Activated T-helper 17 cell treated with anti-CD3 and anti-CD28 coated beads, Interleukin-2, amount 50 U/mL, for 72 hours (primary cell): ENCODE results near the gene HCN1. TPM values are rescaled to one million over a fixed set of nuclear protein-coding genes. Genes with fewer than 3 reads are reported as not detected.

ENCODE experiments used
- ATAC-seq: fragments of 150-1000 bp; cut with Tn5 transposase; replicated peaks from 2 replicates; pipeline ENCODE4 v1.10.0; 2021; ENCODE audit warnings: mild to moderate bottlenecking, moderate library complexity
- H3K27ac Mint-ChIP-seq: one replicate; pipeline ENCODE4 v1.8.0; 2022; ENCODE audit warnings: mixed read lengths
- H3K27me3 Mint-ChIP-seq: one replicate; pipeline ENCODE4 v1.8.0; 2022; ENCODE audit warnings: mixed read lengths
- H3K36me3 Mint-ChIP-seq: one replicate; pipeline ENCODE4 v1.8.0; 2022; ENCODE audit warnings: low read depth, mild to moderate bottlenecking, mixed read lengths
- H3K4me1 Mint-ChIP-seq: one replicate; pipeline ENCODE4 v1.8.0; 2022; ENCODE audit warnings: mixed read lengths
- H3K4me3 Mint-ChIP-seq: one replicate; pipeline ENCODE4 v1.8.0; 2022; ENCODE audit warnings: mild to moderate bottlenecking, mixed read lengths
- H3K9me3 Mint-ChIP-seq: one replicate; pipeline ENCODE4 v1.8.0; 2022; ENCODE audit warnings: mixed read lengths
- total RNA-seq, 2 donors: library from RNA; stranded (reverse); gene quantifications; one replicate each; pipeline ENCODE4 v1.2.3, GENCODE V29; 2022

The HCN1 gene
- not detected for total RNA-seq

- H3K27ac Mint-ChIP-seq = no peak within 1 kb of the TSS
- ATAC-seq = peak; percentile 44
- peaks cover 5% of the 10 kb centered on the region for H3K36me3 Mint-ChIP-seq
- no peaks in the 10 kb centered on the region for H3K4me1 Mint-ChIP-seq
- H3K27me3 Mint-ChIP-seq = peaks cover 14% of the 10 kb centered on the region
- H3K9me3 Mint-ChIP-seq = peaks cover 12% of the 10 kb centered on the region
- H3K4me3 Mint-ChIP-seq = no peak within 1 kb of the TSS
Measured at GRCh38 chr5:45696206-45696836, at the start of gene HCN1. HCN1 (minus strand) TSS chr5:45696380.

- no peak overlapping the region for H3K4me3 Mint-ChIP-seq
- no peaks in the 10 kb centered on the region for H3K4me1 Mint-ChIP-seq
- no peak for ATAC-seq
- H3K36me3 Mint-ChIP-seq = no peaks in the 10 kb centered on the region
- no peak overlapping the region for H3K27ac Mint-ChIP-seq
- no peaks in the 10 kb centered on the region for H3K27me3 Mint-ChIP-seq
- peaks cover 20% of the 10 kb centered on the region for H3K9me3 Mint-ChIP-seq
Measured at GRCh38 chr5:45741110-45741509, 44.9 kb upstream of the HCN1 start.

GRCh38 chr5:45737153-45737552 lies 41.0 kb upstream of the HCN1 start:
- H3K36me3 Mint-ChIP-seq = no peaks in the 10 kb centered on the region

GRCh38 chr5:45725537-45725936 lies 29.4 kb upstream of the HCN1 start:
- H3K4me3 Mint-ChIP-seq = no peak overlapping the region
- H3K36me3 Mint-ChIP-seq = no peaks in the 10 kb centered on the region
- ATAC-seq = no peak
- H3K9me3 Mint-ChIP-seq = peaks cover 25% of the 10 kb centered on the region
- no peak overlapping the region for H3K27ac Mint-ChIP-seq
- H3K27me3 Mint-ChIP-seq = no peaks in the 10 kb centered on the region
- no peaks in the 10 kb centered on the region for H3K4me1 Mint-ChIP-seq

More at GRCh38 chr5:45737153-45737552, 41.0 kb upstream of the HCN1 start:
- H3K4me3 Mint-ChIP-seq = no peak overlapping the region
- ATAC-seq = no peak
- H3K27me3 Mint-ChIP-seq = no peaks in the 10 kb centered on the region
- peaks cover 11% of the 10 kb centered on the region for H3K9me3 Mint-ChIP-seq
- H3K4me1 Mint-ChIP-seq = no peaks in the 10 kb centered on the region
- H3K27ac Mint-ChIP-seq = no peak overlapping the region

GRCh38 chr5:45697201-45697600 lies 1.0 kb upstream of the HCN1 start:
- no peak overlapping the region for H3K4me3 Mint-ChIP-seq
- H3K4me1 Mint-ChIP-seq = no peaks in the 10 kb centered on the region
- peaks cover 14% of the 10 kb centered on the region for H3K27me3 Mint-ChIP-seq
- peaks cover 5% of the 10 kb centered on the region for H3K36me3 Mint-ChIP-seq
- peaks cover 12% of the 10 kb centered on the region for H3K9me3 Mint-ChIP-seq
- no peak overlapping the region for H3K27ac Mint-ChIP-seq
- no peak for ATAC-seq

- Mint-ChIP-seq H3K27ac (no peak overlapping the region), H3K9me3 (peaks cover 12% of the 10 kb centered on the region), H3K4me1 (no peaks in the 10 kb centered on the region), H3K4me3 (no peak overlapping the region), H3K36me3 (peaks cover 5% of the 10 kb centered on the region), H3K27me3 (peaks cover 14% of the 10 kb centered on the region)
- no peak for ATAC-seq
Measured at GRCh38 chr5:45695804-45696156, 400 bp downstream of the HCN1 start.

- Mint-ChIP-seq H3K9me3 (peaks cover 12% of the 10 kb centered on the region), H3K4me1 (no peaks in the 10 kb centered on the region), H3K27ac (no peak overlapping the region), H3K4me3 (no peak overlapping the region), H3K27me3 (peaks cover 14% of the 10 kb centered on the region), H3K36me3 (peaks cover 5% of the 10 kb centered on the region)
- ATAC-seq = no peak
Measured at GRCh38 chr5:45694971-45695803, 993 bp downstream of the HCN1 start.

GRCh38 chr5:45694255-45694814 lies 1.8 kb downstream of the HCN1 start:
- H3K4me1 Mint-ChIP-seq = no peaks in the 10 kb centered on the region
- H3K36me3 Mint-ChIP-seq = peaks cover 5% of the 10 kb centered on the region
- peaks cover 12% of the 10 kb centered on the region for H3K9me3 Mint-ChIP-seq
- H3K27ac Mint-ChIP-seq = no peak overlapping the region
- peaks cover 14% of the 10 kb centered on the region for H3K27me3 Mint-ChIP-seq
- ATAC-seq = no peak
- no peak overlapping the region for H3K4me3 Mint-ChIP-seq

GRCh38 chr5:45692481-45692880 lies 3.7 kb downstream of the HCN1 start:
- Mint-ChIP-seq H3K4me3 (no peak overlapping the region), H3K36me3 (peaks cover 5% of the 10 kb centered on the region), H3K27me3 (peaks cover 14% of the 10 kb centered on the region), H3K9me3 (peaks cover 11% of the 10 kb centered on the region), H3K4me1 (no peaks in the 10 kb centered on the region), H3K27ac (no peak overlapping the region)
- no peak for ATAC-seq

GRCh38 chr5:45691656-45692055 lies 4.5 kb downstream of the HCN1 start:
- Mint-ChIP-seq H3K4me3 (no peak overlapping the region), H3K4me1 (no peaks in the 10 kb centered on the region), H3K9me3 (peaks cover 11% of the 10 kb centered on the region), H3K27ac (no peak overlapping the region), H3K36me3 (peaks cover 5% of the 10 kb centered on the region), H3K27me3 (peaks cover 10% of the 10 kb centered on the region)
- ATAC-seq = no peak

- Mint-ChIP-seq H3K4me1 (no peaks in the 10 kb centered on the region), H3K27me3 (no peaks in the 10 kb centered on the region), H3K4me3 (no peak overlapping the region), H3K27ac (no peak overlapping the region), H3K9me3 (peaks cover 3% of the 10 kb centered on the region), H3K36me3 (no peaks in the 10 kb centered on the region)
- no peak for ATAC-seq
Measured at GRCh38 chr5:45687701-45688100, 8.5 kb downstream of the HCN1 start.

- H3K9me3 Mint-ChIP-seq = peaks cover 3% of the 10 kb centered on the region
- H3K4me1 Mint-ChIP-seq = no peaks in the 10 kb centered on the region
Measured at GRCh38 chr5:45686620-45687019, 9.6 kb downstream of the HCN1 start.

GRCh38 chr5:45684118-45684517 lies 12.1 kb downstream of the HCN1 start:
- H3K27ac Mint-ChIP-seq = no peak overlapping the region
- no peaks in the 10 kb centered on the region for H3K4me1 Mint-ChIP-seq
- no peak overlapping the region for H3K4me3 Mint-ChIP-seq
- H3K27me3 Mint-ChIP-seq = no peaks in the 10 kb centered on the region
- no peaks in the 10 kb centered on the region for H3K36me3 Mint-ChIP-seq
- ATAC-seq = no peak
- peaks cover 7% of the 10 kb centered on the region for H3K9me3 Mint-ChIP-seq

More at GRCh38 chr5:45686620-45687019, 9.6 kb downstream of the HCN1 start:
- Mint-ChIP-seq H3K27ac (no peak overlapping the region), H3K27me3 (no peaks in the 10 kb centered on the region), H3K4me3 (no peak overlapping the region), H3K36me3 (no peaks in the 10 kb centered on the region)
- ATAC-seq = no peak

- Mint-ChIP-seq H3K4me1 (no peaks in the 10 kb centered on the region), H3K27me3 (no peaks in the 10 kb centered on the region), H3K9me3 (peaks cover 9% of the 10 kb centered on the region), H3K36me3 (no peaks in the 10 kb centered on the region), H3K27ac (no peak overlapping the region), H3K4me3 (no peak overlapping the region)
- ATAC-seq = no peak
Measured at GRCh38 chr5:45680950-45681349, 15.2 kb downstream of the HCN1 start.

- no peaks in the 10 kb centered on the region for H3K4me1 Mint-ChIP-seq
Measured at GRCh38 chr5:45677524-45677923, 18.7 kb downstream of the HCN1 start.

More at GRCh38 chr5:45677524-45677923, 18.7 kb downstream of the HCN1 start:
- Mint-ChIP-seq H3K36me3 (no peaks in the 10 kb centered on the region), H3K4me3 (no peak overlapping the region), H3K27me3 (no peaks in the 10 kb centered on the region), H3K9me3 (peaks cover 9% of the 10 kb centered on the region), H3K27ac (no peak overlapping the region)
- no peak for ATAC-seq
